NCI-H1694 treated with DMSO at 0.1 percent for 48 hours (cell line): Measurements from ENCODE around the gene H2AZ2.
"Not testable (repeated sequence)": the region's sequence is repeated elsewhere in the genome, so short reads cannot be mapped to it uniquely, and the experiment has no call there.

Experiments
- DNase-seq: peaks from one replicate; lab custom pipeline; 2025; lab: John Stamatoyannopoulos, UW

Gene H2AZ2

DNA sequence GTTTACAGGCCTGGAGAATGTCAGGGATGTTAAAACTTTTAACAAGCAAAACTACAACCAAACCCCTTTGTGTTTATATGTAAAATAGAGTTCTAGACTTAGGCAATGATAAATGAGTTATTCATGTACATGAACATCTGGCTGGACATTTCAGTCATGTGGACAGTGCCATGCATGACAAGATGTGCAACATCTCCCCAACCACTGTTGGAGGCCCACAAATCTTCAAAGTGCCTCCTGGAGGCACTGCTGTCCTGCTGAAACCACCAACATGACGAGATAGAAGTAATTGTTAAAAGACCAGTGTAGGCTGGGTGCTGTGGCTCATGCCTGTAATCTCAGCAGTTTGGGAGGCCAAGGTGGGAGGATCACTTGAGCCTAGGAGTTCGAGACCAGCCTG is 33.0 kb downstream of the H2AZ2 start:
- DNase-seq, result no peak

- DNase-seq, result no peak
Observed at GRCh38 chr7:44811571-44811970, 36.3 kb downstream of the H2AZ2 start.

DNA sequence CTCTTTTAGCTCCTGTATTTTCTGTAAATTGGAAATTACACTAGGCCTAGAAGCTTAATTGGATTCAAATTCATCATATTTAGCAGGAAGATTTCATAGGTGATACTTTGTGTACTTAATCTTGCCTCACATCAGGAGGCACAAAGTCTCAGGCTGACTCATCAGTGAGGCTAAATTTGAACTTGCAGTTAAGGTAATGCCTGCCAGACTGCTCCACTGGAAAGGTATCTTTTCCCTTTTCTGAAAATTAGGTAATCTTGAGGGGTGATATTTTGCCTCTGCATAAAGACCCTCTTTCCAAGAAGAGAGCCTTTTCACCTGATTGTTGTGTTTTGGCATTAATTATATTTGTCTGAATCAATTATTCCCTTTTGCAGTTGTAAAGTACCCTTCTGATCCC is 36.8 kb downstream of the H2AZ2 start:
- no peak for DNase-seq

- DNase-seq, result no peak
Observed at GRCh38 chr7:44808914-44809393, 38.9 kb downstream of the H2AZ2 start.

GRCh38 chr7:44805950-44806349 is 41.9 kb downstream of the H2AZ2 start:
- no peak for DNase-seq

DNA sequence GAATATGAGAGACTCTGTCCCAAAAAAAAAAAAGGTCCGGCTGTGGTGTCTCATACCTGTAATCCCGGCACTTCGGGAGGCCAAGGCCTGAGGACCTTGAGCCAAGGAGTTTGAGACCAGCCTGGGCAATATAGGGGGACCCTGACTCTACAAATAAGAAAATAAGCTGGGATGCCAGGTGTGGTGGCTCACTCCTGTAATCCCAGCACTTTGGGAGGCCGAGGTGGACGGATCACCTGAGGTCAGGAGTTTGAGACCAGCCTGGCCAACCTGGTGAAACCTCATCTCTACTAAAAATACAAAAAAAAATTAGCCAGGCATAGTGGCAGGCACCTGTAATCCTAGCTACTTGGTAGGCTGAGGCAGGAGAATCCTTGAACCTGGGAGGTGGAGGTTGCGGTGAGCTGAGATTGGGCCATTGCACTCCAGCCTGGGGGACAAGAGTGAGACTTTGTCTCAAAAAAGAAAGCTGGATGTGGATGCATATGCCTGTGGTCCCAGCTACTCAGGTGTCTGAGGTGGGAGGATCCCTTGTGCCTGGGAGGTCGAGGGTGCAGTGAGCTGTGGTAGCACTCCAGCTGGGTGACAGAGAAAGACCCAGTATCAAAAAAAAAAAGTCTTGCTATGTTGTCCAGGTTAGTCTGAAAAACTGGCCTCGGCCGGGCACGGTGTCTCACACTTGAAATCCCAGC is 43.9 kb downstream of the H2AZ2 start:
- DNase-seq, result not testable (repeated sequence)

DNA sequence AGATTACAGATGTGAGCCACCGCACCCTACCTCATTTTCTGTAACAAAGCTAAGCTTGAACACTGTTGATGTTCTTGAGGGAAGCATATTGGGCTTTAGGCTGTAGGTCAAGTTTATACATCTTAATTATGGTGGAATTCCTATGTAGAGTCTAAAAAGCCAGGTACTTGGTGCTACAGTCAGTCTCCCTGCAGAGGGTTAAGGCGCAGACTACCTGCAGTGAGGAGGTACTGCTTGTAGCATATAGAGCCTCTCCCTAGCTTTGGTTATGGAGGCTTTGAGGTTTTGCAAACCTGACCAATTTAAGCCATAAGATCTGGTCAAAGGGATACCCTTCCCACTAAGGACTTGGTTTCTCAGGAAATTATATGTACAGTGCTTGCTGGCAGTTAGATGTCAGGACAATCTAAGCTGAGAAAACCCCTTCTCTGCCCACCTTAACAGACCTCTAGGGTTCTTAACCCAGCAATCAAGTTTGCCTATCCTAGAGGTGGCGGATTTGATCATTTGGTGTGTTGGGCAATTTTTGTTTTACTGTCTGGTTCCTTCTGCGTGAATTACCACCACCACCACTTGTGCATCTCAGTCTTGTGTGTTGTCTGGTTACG is 45.4 kb downstream of the H2AZ2 start:
- no peak for DNase-seq

- DNase-seq, result no peak
Observed at GRCh38 chr7:44801890-44802289, 46.0 kb downstream of the H2AZ2 start.

GRCh38 chr7:44799939-44800338 is 47.9 kb downstream of the H2AZ2 start:
- DNase-seq, result no peak

DNA sequence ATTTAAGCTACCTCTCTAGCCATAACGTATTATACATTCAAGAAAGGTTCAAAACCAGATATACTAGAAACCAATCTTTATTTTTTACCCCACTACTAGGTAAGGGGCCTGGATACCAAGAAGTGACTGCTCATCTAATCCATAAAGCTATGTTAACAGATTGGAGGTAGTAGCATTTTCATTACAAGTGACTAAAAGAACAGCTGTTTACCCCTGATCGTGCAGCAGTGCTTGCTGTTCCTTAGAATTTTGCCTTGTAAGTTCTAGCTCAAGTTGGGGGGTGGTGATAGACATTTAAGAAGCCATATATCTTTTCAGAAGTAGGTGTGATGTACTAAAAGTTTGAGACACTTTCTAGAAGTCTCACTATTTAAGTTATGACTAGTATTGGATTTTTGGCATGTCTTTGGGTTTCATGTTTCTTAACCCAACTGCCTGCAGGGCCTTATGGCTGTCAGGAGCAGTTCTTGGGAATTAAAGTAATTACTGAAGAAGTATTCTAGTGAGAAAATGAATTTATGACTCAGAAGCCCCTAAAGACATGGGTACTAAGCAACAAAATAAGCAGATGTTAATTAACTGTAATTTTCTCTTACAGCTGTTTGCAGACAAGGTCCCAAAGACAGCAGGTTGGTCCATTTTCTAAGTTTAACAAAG is 49.1 kb downstream of the H2AZ2 start:
- no peak for DNase-seq

DNA sequence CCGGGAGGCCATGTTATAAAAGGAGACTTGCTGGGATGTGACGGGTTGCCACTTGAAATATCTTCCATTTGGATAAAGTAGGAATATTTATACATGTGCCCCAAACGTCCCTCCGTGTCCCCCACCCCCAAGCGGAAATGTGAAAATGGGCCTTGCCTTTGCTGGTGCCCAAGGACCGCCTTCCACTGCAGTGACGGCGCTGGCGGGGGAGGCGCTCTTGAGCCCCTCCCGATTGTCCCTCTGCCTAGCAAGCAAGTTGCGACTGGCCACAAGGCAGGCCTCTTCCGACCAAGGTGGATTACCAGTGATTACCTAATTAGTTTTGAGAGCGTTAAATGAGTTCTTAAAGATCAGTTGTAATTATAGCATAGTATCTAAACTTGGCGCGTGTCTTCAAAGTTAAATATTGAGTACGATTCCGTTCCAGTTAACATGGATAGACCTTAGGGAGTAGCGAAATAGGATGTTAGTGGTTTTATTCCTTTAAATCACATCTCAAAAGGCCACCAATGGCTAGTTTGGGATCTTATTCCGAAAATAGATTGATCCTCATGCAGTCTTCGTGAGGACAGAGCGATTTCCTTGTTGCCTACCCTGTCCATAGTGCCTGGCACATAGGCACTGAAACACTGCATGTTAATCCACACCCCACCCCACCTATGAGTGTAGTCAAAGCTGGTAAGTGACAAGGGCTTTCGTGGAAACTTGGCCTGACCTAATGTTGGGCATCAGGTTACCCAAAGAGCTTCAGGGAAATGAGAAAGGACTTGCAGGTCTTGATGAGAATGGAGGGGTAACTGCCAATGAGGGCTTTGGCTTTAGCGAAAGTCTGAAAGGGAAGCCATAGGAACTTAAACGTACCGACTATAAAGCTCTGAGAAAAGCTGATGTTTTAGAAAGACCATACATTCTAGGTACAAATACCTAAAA is 50.3 kb downstream of the H2AZ2 start:
- peak; percentile 58 for DNase-seq

DNA sequence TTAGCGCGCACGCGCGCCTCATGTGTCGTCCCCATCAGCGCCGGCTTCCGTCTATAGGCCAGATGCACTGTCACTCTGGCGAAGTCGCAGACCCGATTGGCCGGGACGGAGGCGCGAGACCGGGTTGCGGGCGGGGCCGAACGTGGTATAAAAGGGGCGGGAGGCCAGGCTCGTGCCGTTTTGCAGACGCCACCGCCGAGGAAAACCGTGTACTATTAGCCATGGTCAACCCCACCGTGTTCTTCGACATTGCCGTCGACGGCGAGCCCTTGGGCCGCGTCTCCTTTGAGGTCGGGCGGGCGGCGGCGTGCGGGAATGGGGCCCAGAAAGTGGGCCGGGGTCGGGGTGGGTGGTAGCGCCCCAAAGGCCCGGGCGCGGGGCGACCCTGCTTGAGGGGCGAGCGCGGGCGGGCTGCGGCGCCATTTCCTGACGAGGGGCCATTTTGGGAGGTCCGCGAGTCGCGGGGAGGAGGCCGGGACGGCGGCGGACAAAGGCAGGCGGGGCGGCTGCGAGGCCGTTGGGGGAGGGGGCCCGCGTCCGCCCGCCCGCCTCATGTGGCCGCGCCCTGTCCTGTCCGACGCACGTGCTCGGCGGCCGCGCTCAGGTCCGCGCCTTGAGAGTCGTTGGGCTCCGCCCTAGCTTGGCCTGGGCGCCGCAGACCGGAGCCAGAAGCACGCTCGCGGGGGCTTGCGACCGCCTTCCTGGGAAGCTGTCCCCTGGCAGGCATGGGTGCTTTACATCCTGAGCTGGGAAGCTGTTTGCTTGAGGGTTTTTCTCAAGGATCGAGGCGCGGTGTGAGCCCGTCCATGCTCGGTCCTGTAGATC is 51.2 kb downstream of the H2AZ2 start, which contains the start of gene PPIA:
PPIA (plus strand) TSS at position 178 of the 825 bp plus-strand sequence; CDS start at position 222, 44 bp downstream.
- DNase-seq, result peak; percentile 96

DNA sequence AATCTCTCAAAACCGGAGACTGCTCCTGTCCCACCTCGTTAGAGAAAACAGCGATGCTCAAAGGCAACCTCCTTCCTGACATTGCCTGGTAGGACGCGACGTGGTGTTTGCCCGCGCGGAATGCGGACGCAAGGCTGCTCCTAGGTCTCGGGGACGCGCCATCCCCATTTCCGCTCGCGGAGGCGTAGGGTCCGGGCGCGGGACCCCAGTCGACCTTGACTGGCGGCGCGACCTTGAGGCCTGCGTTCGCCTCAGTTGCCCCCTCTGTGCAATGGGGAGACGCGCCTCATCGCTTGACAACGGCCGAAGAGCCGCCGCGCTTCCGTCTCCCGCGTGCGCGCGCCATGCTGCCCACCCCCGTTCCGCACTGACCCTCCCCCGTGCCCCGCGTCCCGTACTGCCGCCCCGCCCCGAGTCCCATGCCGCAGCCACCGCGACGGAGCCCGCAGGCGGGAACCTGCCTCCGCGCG is 51.8 kb downstream of the H2AZ2 start:
- DNase-seq, result peak; percentile 71

GRCh38 chr7:44794331-44794730 is 53.6 kb downstream of the H2AZ2 start:
- no peak for DNase-seq

DNA sequence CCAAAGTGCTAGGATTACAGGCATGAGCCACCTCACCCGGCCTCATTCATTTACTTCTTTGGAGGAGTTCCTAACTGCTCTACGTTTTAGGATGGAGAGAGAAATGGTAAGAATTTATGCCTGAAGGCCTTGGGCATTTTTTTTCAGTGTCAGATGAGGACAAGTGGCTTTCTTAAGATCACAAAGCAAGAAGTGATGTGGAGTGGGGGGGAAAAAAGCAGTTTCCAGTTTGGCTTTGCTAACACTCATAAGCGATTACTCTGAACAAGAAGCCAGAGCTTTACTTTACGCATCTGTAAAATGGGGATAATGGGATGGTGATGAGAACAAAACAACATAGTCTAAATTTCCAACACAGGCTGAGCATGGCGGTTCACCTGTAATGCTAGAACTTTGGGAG is 54.0 kb downstream of the H2AZ2 start:
- no peak for DNase-seq

DNA sequence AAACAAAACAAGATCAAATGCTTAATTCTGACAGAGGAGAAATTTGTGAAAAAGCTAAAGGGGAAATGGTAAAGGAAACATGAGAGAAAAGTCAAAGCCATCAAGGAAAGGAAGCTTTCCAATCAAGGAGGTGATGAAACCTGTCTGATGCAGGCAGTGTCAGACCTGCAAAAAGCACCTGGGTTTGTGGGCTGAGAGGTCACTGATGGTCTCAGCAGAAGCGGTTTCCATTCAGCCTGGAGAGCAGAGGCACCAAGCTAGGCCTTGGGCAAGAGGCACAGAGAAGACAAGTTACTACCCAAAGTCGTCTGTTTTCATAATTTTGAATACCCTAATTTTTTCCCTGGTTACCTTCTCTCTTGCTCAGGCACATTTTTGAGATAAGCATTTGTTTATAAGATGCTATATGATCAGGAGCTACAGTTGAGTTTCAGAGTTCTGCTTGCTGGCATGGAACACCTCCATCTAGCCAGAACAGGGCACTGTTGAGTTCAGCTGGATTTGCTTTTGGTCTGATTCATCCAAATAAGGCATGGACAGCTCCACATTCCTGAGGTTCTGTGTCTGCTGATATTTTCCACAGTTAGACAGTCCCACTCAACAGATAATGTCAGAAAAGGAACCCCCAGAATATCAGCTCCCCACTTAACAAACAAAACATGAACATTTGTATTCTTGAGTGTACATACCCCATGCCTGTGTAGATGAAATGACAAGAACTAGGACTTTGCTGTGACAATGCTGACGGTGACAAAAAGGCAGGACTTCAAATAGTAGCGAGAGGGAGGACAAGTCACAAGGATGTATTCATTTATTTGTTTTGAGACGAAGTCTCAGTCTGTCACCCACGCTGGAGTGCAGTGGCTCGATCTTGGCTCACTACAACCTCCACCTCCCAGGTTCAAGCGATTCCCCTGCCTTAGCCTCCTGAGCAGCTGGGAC is 56.3 kb downstream of the H2AZ2 start:
- no peak for DNase-seq

GRCh38 chr7:44789990-44790389 is 57.9 kb downstream of the H2AZ2 start:
- no peak for DNase-seq

GRCh38 chr7:44787762-44788161 is 60.1 kb downstream of the H2AZ2 start:
- no peak for DNase-seq

DNA sequence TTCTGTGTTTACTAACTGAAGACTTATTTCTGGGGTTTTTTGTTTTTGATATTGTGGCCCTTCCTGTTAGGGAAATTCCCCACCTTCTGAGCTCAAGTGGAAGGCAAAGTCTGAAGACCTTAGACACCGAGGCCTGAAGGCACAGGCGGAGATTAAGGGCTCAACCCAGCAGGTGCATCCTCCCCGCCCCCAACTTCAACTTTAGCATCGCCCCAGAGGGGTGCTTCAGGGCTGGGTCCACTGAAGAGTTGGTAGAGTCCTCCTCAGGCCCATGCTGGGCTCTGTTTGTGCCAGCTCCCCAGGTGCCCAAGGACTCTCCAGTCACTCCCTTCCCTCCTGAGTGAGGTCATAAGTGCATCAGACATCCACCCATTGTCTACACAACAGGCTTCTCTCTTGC is 60.8 kb downstream of the H2AZ2 start:
- no peak for DNase-seq

DNA sequence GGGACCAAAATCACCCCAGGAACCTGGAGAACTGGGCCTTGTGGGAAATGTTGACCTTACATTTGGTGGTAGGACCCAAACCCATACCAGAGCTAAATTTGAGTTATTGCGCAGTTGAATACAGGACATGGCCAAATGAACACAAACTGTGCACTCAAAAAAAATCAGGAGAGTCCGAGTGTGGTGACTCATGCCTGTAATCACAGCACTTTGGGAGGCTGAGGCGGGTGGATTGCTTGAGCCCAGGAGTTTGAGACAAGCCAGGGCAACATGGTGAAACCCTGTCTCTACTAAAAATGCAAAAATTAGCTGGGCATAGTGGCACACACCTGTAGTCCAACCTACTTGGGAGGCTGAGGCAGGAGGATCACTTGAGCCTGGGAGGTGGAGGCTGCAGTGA is 62.7 kb downstream of the H2AZ2 start:
- not testable (repeated sequence) for DNase-seq
